Activated CD4-positive, alpha-beta T cell treated with anti-CD3 and anti-CD28 coated beads for 1 hour (primary cell): ENCODE results near the gene GLDC.

Source experiments
- DNase-seq: peaks from one replicate; pipeline ENCODE4 v3.0.0-alpha.2; 2020

GLDC gene

DNA sequence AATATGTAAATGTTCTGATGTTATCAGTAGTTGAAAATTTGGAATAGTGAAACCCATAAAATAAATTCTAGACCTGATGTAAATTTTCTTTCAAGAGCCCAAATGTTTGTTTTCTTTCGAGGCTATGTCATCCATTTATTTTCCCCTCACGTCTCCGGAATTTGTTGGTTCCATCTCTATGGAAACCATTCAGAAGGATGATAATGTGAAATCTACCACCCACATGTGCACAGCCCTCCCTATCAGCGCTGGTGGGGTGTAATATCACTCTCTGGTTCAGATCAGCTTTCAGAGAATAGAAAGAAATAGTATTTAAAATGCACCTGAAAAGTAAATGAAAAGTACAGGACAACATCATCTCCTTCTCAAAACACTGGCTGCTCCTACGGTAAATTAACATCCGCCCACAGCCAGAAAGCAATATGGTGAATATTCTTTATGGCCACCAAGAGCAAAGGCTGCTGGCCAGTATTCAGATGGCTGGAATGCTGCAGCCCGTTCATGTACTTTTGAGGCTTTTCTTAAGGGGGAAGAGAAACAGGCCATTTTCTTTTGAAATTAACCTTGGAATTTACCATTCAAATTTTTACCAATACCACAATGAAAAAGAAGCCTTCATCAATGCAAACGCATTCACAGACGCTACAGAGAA lies 28.5 kb downstream of the GLDC start:
- DNase-seq: no peak

DNA sequence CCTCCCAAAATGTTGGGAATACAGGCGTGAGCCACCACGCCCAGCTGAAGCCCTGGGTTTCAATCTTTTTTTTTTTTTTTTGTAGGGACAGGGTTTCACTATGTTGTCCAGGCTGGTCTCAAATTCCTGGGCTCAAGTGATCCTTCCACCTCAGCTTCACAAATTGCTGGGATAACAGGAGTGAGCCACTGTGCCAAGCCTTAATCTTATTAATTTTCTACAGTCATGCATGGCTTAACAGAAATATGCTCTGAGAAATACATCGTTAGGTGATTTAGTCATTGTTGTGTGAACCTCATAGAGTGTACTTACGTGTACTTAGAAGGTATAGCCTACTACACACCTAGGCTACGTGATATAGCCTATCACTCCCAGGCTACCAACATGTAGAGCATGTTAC lies 31.0 kb downstream of the GLDC start:
- DNase-seq: no peak

DNA sequence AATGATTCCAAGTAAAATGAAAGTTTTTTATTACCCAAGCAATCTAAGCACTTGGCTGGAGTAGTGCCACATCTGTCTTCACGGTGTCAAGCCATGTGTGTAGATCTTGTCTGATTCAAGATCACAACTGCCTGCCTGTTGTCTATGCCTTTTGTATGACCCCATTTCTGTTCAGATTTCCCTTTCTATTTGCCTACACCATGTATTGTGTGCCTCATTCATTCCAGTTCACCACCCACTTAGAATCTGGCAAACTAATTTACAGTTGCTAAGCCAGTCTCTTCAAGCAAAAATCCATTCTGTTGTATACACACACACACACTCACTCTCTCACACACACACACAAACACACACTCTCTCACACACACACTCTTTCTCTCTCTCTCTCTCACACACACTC lies 33.7 kb downstream of the GLDC start:
- no peak for DNase-seq

DNA sequence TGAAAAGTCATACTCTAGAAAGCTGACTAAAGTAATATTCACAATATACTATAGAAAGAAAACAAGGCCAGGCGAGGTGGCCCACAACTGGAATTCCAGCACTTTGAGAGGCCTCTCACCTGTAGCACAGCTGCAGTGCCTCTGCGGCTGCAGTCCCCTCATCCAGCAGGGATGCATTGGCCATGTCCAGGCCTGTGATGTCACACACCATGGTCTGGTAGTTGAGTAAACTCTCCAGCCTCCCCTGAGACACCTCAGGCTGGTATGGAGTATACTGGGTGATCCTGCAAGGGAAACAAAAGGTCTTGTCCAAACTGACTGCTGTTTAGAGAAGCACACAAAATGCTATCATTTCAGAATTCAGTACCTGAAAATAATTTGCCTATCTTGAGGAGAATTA lies 35.5 kb downstream of the GLDC start:
- DNase-seq: no peak

DNA sequence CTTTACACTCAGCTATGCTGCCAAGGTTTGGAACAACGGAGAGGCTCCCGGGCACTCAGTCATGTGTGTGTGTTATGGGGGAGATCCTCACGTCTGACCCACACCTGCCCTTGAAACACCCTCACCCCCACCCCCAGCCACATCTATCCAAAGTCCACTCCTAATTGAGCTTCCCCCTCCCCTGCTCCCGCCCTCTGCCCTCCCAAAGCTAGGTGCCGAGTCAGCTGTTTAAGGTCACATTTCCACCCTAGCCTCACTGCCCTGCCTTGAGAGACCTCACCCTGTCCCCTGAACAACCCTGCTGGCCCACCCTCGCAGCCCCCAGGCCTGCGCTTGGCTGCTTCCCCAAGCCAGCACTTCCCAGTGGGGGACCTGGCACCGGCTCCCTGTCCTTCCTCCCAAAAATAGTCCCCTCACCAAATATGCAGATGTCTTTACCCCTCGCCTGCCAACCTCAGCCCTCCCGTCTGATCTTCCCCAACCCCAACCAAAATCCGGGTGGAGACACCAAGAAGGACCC lies 36.0 kb downstream of the GLDC start:
- no peak for DNase-seq

DNA sequence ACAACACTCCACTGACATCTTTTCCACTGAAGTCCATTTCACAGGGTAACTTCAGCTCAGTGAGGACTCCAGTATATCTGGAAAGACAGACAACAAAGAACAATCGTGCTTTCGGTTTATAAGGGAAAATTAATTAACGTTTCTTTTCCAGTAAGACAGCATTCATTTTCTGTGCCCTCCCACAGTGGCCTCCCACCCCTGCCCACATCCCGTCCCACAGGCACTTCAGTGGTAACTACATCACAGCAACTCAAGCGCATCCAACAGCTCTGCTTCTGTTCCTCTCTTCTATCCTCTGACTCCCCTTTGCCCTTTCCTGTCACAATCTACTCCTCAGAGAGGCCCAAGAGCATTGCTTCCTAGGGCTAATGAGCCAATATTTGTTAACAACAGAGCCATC lies 40.3 kb downstream of the GLDC start:
- DNase-seq: no peak

DNA sequence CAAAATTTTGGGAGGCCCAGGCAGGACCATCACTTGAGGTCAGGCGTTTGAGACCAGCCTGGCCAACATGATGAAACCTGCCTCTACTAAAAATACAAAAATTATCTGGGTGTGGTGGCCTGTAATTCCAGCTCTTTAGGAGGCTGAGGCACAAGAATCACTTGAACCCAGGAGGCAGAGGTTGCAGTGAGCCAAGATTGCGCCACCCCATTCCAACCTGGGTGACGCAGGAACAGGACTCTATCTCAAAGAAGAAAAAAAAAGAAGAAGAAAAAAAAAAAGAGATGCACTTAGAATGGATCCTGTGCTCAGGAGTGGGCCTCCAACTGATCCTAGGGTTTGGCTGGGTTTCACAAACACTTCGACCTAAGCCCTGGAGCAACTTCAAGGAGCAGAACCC lies 45.1 kb downstream of the GLDC start:
- no peak for DNase-seq

DNA sequence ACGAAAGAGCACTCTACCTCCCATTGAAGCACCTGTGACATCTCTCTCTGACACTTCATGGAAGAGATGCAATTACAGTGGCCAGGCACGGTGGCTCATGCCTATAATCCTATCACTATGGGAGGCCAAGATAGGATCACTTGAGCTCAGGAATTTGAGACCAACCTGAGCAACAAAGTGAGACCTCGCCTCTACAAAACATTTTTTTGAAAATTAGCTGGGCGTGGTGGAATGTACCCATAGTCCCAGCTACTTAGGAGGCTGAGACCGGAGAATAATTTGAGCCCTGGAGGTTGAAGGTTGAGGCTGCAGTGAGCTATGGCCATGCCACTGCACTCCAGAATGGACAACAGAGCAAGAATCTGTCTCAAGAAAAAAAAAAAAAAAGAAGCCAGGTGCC lies 45.5 kb downstream of the GLDC start:
- DNase-seq: no peak

DNA sequence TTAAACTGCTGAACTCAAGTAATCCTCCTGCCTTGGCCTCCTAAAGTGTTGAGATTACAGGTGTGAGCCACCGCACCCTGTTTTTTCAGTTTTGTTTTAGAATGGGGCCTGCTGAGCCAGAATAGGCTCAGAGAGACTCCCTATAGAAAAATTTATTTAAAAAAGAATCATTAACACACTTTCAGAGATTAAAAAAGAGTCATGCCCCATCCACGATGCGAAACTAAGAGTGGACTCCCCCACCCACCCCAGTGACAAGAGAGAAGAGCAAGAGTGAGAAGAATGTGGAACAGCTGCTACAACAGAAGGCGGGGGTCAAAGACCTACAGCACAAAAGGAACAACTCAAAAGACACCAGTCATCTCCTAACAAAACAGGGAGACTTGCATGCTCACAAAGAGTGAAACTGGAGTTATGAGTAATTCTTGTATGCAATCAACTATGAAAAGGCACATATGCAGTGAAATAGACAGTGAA lies 47.2 kb downstream of the GLDC start:
- DNase-seq: no peak

DNA sequence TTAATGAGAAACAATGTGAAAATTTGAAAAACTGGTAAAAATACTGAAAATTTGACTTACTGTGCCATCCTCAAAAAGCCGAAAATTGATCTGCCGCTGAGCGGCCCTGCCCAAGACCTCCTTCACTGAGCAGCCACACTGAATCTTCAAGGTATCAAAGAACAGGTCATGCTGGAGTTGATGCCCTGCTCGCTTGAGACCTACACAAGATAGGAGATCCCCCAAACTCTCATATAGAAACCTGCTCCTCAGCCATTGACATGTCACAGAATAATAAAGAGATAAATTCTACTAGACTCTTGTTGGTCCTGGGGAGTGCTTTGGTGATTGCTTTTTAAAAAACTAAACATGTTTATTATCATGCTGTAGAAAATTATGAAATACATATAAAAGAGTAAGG lies 52.7 kb downstream of the GLDC start:
- DNase-seq: no peak

DNA sequence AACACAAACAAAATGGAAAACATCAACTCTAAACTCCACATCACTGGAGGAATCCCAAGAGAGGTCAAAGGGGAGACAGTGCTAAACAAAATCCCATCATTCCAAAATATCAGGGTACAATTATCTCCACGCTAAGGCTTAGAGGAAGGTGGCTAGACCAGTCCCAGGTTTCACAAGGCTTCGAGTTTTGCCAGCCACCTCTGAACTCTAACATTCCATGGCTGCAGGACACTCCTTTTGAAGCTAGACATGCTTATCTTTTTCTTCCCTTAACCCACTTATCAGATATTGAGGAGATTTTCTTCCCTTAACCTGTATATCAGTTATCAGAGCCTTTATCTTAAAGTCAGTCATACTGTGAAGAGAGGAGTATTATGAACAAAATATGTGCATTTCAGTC lies 53.3 kb downstream of the GLDC start:
- no peak for DNase-seq

DNA sequence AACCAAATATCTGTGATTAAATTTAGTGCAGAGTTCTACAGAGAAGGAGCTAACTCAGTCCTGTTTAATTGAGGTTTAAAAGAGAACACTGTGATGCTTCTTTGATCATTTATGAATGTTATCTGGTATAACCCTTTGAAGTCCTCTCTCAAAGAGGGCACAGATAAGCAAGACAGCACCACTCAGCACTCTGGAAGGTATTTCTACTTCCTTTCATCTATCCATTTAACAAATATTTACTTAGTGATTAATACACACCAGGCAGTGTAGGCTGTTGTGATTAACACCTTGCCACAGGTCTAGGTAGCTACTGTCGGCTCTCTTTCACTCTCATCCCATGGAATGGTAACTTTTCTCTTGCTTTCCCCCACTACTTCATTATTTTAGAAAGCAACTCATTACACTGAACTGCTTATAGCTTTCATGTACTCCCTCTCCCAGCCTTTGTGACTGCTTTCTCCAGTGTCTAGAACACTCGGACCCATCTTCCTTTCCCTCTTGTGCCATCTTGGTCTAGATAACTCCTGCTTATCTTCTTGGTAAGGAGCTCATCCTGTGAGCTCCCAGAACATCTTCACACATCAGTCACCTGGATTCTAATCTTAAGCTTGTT lies 54.7 kb downstream of the GLDC start:
- no peak for DNase-seq

DNA sequence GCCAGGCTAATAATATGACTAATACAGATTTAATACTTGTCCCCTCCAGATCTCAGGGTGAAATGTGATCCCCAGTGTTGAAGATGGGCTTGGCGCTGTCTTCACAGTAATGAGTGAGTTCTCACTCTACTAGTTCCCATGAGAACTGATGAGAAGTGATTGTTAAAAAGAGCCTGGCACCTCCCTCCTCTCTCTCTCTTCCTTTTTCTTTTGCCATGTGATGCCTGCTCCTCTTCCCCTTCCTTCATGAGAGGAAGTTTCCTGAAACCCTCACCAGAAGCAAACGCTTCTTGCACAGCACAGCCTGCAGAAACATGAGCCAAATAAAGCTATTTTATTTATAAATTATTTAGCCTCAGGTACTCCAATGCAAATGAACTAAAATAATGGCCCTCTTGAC lies 55.2 kb downstream of the GLDC start:
- DNase-seq: no peak

DNA sequence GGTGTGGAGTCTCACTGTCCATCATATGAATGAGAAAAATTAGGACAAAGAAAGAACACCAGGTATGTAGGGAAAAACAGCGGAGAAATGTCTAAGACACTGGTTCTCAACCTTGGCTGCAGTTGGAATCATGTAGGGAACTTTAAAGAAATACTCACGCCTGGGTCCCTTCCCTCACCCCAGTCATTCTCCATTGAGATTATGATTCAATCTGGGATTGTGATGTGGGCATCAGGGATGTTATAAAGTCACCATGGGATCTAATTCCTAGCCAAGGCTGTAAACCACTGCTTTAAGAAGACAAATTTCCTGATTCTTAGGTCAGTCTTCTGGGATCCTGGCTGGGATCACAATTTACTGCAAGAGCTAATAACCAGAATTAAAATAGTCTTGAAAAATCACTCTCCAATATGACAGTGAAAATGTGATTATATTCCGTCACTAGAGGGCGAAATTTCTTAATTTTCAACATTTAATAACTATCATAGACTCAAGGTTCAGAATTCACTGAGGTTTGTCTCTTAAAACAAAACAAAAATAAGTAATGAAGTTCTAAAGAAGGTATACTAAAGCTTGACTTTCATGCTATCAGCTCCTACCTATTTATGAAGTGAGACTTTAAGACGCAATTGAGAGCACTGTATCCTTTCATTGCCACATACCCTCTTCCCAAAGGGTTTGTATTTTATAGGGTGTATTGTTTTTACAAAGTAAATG lies 60.5 kb downstream of the GLDC start:
- DNase-seq: no peak

DNA sequence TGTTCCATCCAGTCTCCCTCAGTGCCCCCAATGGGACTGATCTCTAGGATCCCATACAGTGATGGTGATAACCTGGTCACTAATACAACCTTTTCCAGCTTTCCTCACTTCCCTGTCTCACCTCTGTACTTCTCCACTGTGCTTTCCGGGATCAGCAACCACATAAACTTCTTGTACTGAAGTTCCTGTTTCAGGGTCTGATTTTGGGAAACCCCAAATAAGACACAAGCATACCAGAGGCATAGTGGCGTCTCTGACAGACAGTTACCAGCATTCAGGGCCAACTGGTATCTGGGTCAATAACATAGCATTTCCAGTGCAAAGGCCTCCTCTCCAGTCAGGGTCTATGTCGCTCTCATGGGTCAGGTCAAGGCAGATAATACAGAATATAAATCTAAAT lies 64.3 kb downstream of the GLDC start:
- no peak for DNase-seq

DNA sequence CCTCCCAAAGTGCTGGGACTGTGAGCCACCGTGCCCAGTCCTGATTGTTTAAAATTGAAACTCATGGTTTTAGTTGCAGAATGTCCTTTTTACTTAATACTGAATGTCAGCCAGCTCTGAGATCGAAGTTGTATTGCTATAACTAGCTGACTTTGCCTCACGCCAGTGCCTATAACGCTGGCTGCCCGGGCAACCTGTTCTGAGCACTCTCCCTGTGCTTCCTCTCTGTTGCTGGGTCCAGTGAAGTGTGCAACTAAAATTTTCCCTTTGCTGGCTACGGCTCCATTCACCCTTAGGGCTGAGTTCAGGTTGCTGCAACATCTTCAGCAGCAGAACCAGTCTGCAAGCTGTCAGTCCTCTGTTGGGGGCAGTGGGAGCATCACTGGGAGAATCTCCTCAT lies 65.9 kb downstream of the GLDC start:
- DNase-seq: no peak

DNA sequence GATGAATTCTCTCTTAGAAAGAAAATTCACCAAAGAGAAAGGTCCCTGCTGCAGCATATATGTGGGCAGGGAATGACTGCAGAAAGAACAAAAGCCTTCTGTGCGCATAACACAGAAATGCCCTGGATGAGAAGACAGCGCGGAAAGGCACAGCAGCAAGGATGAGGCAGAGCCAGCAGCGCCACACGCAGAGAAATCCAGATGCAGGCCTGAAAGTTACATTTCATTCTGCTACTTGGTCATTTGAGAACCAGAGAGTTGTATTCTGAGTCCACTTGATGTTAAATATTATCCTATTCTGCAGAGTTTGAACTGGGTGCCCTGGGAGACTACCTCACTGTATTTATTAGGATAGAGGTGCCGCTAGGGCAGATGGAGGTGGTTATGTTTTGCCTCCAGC lies 68.5 kb downstream of the GLDC start:
- DNase-seq: no peak

DNA sequence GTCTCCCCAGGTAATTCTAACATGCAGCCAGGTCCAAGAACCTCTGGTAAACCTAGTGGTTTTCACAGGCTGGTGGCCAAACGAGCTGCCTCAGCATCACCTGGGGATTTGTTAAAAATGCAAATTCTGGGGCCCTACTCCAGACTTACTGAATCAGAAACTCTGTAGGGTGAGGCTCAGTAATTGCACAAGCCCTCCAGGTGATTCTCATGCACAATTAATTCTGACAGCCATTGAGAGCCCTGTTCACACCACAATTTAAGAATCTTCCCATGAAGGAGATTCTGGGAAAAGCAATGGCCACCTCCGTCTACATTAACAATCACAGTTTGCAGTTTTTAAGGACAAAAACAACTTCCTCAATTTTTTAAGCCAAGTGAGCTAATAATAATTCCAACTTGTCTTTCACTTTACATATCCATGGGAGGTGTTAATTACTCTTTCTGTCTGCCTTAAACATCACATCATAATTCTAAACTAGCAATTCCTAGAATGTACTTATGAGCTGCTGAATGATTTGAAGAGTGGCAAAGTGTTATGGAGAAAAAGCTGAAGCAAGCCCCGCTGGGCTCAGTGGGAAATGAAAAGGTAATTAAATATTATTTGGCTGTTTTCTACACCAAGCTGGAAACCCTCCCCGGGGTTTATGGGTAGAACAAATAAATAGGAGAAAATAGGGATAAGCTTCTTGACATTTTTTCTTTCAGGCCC lies 70.0 kb downstream of the GLDC start:
- DNase-seq: no peak

DNA sequence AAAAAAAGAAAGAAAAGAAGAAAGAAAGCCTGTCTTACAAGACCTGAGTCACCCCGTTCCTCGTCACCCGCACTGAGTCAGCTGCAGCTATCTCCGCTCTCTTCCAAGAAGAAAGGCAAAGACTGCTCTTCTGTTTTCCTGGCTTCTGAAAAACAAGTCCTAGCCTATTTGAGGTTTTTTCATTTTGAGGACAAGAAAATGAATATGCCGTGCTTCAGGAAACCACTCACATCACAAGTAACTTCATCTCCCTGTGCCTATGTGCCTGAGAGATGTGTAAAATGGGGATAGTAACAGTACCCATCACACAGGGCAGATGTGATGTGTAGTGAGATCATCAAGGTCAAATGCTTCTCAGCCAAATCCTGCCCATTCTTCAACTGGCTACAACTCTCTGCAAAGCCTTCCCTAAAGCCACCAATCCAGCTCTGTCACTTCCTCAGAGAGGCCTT lies 78.4 kb downstream of the GLDC start:
- no peak for DNase-seq

DNA sequence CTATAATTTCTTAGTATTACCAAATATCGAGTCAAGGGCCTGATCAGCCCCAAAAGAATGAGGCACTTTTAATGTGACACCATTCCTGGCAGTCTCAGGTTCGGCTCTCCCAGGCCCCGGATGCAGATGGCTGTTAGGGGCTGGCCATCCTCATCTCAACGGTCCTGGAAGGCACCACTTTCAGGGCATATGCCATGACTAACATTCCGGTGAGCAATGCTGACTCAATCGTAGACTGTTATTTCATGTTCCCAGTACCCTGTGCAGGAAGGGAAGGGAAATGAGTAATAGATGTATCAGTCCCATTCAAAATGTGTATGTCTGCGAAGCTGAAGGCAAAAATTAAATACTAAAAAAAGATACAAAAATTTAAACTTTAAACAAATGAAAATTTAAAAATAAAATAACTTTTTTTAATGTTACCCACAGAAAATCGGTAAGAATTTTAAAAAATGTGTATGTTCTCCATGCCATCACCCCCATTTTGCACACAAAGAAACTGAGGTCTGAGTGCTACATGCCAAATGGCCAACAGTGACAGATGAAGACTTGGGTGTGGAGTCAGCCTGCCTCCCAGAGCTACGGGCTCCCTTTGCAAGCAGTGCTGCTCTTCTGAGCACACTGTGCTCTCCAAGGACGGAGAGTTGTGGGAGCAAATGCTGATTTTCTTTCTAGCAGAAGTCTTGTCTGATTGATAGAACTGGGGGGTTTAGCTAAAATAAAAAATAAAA lies 79.0 kb downstream of the GLDC start:
- no peak for DNase-seq

DNA sequence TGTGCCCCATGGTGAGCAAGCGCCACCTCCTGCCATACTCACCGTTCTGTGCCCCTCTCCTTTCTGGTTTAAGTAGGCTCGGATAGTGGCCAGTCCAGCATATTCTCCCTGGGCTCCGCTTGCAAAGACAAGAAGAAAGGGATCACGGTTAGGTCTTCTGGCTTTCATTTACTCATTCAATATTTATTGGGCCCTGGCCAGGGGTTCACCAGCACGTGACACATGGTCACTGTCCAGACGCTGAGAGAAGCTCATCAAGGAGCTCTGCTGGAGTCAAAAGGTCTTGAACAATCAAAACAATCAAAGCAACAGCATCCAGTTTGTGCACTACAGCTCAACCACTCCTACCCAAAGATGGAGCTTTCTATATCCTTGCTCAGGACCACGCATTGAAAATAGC lies 80.2 kb downstream of the GLDC start:
- DNase-seq: no peak

DNA sequence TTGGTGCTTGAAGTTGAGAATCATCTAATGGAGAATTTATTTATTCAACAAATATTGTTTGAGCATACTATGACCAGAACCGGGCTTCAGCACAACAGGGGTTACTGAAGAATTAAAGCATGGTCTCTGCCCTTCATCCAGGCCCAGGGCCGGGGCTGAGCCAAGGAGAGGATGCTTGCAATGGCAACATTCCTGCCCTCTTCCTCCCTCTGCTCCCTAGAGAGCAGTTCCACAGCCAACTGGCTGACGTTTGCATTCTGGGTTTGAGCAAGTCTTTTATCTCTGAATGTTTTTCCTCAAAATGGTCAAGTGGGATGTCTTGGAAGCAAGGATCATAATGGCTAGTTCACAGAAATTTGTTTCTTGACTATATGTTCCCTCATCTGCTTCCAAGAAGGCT lies 80.7 kb downstream of the GLDC start:
- no peak for DNase-seq

DNA sequence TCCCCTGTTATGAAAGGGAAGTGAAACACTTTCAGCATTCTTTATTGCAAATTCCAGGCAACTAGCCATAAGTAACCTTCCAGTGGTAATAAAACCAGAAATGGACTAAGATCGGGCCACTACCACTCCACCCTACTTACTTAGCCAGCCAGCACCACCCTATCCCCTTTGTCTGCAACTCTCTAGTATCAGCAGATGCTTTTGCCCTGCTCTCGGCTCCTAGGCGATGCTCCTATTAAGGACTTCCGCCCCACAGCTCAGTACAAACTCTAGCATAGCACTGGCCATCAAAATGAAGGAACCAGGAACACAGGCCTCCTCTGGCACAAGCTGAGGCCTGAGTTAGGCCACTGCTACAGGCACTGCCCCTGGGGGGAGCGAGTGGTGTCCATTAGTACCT lies 81.2 kb downstream of the GLDC start:
- DNase-seq: no peak
